ENCODE results near the gene MFAP4.
"Not testable (repeated sequence)": the region's sequence is repeated elsewhere in the genome, so short reads cannot be mapped to it uniquely, and the experiment has no call there.

MFAP4 gene

DNA sequence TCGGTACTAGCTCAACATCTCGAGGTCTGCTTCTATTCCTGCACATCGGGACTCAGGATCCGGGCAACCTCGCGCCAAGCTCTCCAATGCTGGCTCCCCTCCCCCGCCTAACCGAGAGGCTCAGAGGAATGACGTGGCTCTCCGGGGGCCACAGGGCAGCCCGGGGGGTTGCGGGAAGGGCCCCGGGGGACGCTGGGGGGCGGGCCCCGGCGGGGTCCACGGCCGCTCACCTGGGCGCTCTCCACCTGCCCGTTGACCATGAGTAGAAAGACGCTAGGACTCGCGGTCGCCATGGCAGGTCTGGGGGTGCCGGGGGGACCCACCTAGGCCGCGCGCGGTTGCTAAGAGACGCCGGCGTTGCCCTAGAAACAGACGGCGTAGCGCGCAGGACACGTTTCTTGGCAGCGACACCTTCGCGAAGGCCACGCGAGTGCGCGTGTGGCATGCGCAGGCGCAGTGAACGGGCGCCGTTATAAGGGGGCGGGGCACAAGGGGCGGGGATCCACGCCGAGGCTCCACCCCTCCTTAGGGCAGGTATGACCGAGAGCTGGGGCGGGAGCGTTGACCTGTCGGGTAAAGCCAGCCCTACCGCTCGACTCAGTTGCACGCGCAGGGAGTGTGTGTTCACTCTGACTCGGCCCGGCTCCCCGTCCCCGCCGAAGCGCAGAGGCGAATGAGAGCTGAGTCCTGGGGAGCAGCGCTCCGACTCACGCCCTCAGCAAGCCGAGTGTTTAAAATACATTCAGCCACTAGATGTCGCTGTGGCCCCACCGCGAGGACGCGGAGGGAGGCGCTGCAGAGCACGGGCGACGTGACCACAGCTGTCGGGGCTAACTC lies 24.5 kb downstream of the MFAP4 start, which contains the start of gene B9D1:
B9D1 (minus strand) TSS at position 447 of the 837 bp plus-strand sequence; CDS start at position 293, 154 bp downstream.
- H3K27ac ChIP-seq (ENCODE audit: low read length): no peak within 1 kb of the TSS
- H3K36me3 ChIP-seq (ENCODE audit: control insufficient read depth, insufficient read depth, low read length): no peaks in the 10 kb centered on the region
- H3K4me3 ChIP-seq (ENCODE audit: low read length): peak within 1 kb of the TSS; percentile 71; the same call in 1 of the 2 replicates
- DNase-seq (ENCODE audit: low read depth, low spot score): peak; percentile 80
- H3K4me1 ChIP-seq (ENCODE audit: control insufficient read depth, insufficient read depth, low read length): no peaks in the 10 kb centered on the region
- no peaks in the 10 kb centered on the region for H3K27me3 ChIP-seq (ENCODE audit: control insufficient read depth, insufficient read depth, low read length)
- WGBS (ENCODE audit: insufficient coverage, insufficient read length): no CpG with 5 or more reads among the region's 83 CpGs
- no peaks in the 10 kb centered on the region for H3K9me3 ChIP-seq (ENCODE audit: control insufficient read depth, insufficient read depth, low read length)

DNA sequence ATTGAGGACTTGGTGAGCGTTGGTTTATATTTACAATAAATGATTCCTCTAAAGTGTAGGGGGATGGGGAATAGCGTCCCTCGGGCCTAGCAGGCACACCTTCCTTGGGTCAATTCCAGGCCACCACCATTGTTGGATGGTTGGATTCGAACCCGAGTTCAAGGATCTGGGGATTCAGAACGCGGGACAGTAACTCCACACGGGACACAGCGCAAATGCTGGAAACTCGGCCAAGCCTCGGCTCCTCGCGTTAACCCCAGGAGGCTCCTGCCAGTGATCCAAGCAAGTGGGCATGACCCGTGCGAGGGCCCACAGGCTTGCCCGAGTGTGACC lies 25.1 kb downstream of the MFAP4 start:
- no peak for DNase-seq (ENCODE audit: low read depth, low spot score)
- H3K27ac ChIP-seq (ENCODE audit: low read length): no peak overlapping the region
- peak overlapping the region; percentile 71; the same call in 1 of the 2 replicates for H3K4me3 ChIP-seq (ENCODE audit: low read length)
- WGBS (ENCODE audit: insufficient coverage, insufficient read length): no CpG with 5 or more reads among the region's 16 CpGs
- H3K27me3 ChIP-seq (ENCODE audit: control insufficient read depth, insufficient read depth, low read length): no peaks in the 10 kb centered on the region
- no peaks in the 10 kb centered on the region for H3K9me3 ChIP-seq (ENCODE audit: control insufficient read depth, insufficient read depth, low read length)
- H3K4me1 ChIP-seq (ENCODE audit: control insufficient read depth, insufficient read depth, low read length): no peaks in the 10 kb centered on the region
- H3K36me3 ChIP-seq (ENCODE audit: control insufficient read depth, insufficient read depth, low read length): no peaks in the 10 kb centered on the region

DNA sequence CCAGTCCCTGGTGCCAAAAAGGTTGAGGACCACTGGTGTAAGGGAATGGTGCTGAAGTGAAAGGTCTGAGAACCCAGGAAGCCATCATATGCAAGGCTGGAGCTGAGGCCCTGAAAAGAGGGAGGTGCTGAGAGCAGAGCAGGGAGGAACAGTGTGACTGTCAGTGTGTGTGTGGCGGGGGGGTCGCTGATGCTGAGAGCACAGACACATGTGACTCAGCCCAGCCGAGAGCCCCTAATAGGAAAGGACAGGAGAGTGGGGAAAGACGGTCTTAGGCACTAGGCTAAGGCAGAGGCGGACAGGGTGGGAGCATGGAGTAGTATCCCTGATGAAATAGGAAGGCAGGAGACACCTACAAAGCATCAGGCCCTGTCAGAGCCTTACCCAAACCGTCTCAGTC lies 25.7 kb downstream of the MFAP4 start:
- Histone ChIP-seq H3K4me3 (ENCODE audit: low read length) (no peak overlapping the region), H3K4me1 (ENCODE audit: control insufficient read depth, insufficient read depth, low read length) (no peaks in the 10 kb centered on the region), H3K27ac (ENCODE audit: low read length) (no peak overlapping the region), H3K36me3 (ENCODE audit: control insufficient read depth, insufficient read depth, low read length) (no peaks in the 10 kb centered on the region), H3K9me3 (ENCODE audit: control insufficient read depth, insufficient read depth, low read length) (no peaks in the 10 kb centered on the region), H3K27me3 (ENCODE audit: control insufficient read depth, insufficient read depth, low read length) (no peaks in the 10 kb centered on the region)
- DNase-seq (ENCODE audit: low read depth, low spot score): no peak
- no CpG with 5 or more reads among the region's 6 CpGs for WGBS (ENCODE audit: insufficient coverage, insufficient read length)

DNA sequence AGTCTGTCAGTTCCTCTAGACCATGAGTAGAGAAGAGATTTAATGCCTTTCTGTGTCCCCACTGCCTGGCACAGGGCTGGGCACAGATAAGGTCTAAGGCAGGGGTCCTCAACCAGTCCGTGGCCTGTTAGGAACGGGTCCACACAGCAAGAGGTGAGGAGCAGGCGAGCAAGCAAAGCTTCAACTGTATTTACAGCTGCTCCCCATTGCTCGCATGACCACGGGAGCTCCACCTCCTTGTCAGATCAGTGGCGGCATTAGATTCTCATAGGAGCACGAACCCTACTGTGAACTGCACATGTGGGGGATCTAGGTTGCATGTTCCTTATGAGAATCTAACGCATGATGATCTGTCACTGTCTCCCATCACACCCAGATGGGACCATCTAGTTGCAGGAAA lies 26.2 kb downstream of the MFAP4 start:
- H3K27me3 ChIP-seq (ENCODE audit: control insufficient read depth, insufficient read depth, low read length): no peaks in the 10 kb centered on the region
- no peak overlapping the region for H3K27ac ChIP-seq (ENCODE audit: low read length)
- H3K9me3 ChIP-seq (ENCODE audit: control insufficient read depth, insufficient read depth, low read length): no peaks in the 10 kb centered on the region
- H3K4me1 ChIP-seq (ENCODE audit: control insufficient read depth, insufficient read depth, low read length): no peaks in the 10 kb centered on the region
- H3K4me3 ChIP-seq (ENCODE audit: low read length): no peak overlapping the region
- no peaks in the 10 kb centered on the region for H3K36me3 ChIP-seq (ENCODE audit: control insufficient read depth, insufficient read depth, low read length)
- no peak for DNase-seq (ENCODE audit: low read depth, low spot score)
- WGBS (ENCODE audit: insufficient coverage, insufficient read length): no CpG with 5 or more reads among the region's 8 CpGs

DNA sequence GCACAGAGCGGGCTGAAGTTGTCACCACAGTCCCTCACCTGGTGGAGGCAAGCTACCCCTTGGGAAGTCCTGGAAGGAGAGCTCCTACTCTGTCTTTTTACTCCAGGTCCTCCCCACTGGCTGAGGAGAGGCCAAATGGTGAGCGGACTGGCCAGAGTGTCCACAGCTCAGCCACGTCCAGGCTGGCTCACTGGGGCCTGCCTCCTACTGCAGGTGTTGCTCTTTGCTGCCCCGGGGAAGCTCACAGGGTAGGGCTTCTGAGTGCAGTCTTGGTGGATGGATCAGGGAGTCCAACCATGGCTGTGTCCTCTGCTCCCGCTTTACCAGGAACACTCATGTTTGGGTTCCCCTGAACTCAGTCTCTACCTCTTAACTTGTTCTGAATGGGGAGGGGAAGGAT lies 27.1 kb downstream of the MFAP4 start:
- no peaks in the 10 kb centered on the region for H3K4me1 ChIP-seq (ENCODE audit: control insufficient read depth, insufficient read depth, low read length)
- H3K36me3 ChIP-seq (ENCODE audit: control insufficient read depth, insufficient read depth, low read length): no peaks in the 10 kb centered on the region
- H3K9me3 ChIP-seq (ENCODE audit: control insufficient read depth, insufficient read depth, low read length): no peaks in the 10 kb centered on the region
- H3K4me3 ChIP-seq (ENCODE audit: low read length): no peak overlapping the region
- DNase-seq (ENCODE audit: low read depth, low spot score): no peak
- no CpG with 5 or more reads among the region's 5 CpGs for WGBS (ENCODE audit: insufficient coverage, insufficient read length)
- no peak overlapping the region for H3K27ac ChIP-seq (ENCODE audit: low read length)
- no peaks in the 10 kb centered on the region for H3K27me3 ChIP-seq (ENCODE audit: control insufficient read depth, insufficient read depth, low read length)

DNA sequence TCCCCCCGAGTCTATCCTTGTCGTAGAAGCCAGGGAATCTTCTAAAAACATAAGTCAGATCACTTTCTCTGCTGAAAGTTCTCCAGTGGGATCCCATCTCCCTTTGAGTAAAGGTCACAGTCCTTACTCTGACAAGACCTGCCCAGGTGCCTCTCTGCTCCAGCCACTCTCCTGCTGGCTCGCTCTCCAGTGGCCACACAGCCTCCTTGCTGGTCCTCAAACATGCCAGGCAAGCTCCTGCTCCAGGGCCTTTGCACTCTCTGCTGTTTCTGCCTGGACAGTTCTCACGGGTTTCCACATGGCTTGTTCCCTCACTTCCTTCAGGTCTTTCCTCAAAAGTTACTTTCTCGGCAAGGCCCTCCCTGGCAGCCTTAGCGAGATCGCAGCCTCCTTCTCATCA lies 27.8 kb downstream of the MFAP4 start:
- Histone ChIP-seq H3K4me1 (ENCODE audit: control insufficient read depth, insufficient read depth, low read length) (no peaks in the 10 kb centered on the region), H3K4me3 (ENCODE audit: low read length) (no peak overlapping the region), H3K27me3 (ENCODE audit: control insufficient read depth, insufficient read depth, low read length) (no peaks in the 10 kb centered on the region), H3K27ac (ENCODE audit: low read length) (no peak overlapping the region), H3K36me3 (ENCODE audit: control insufficient read depth, insufficient read depth, low read length) (no peaks in the 10 kb centered on the region), H3K9me3 (ENCODE audit: control insufficient read depth, insufficient read depth, low read length) (no peaks in the 10 kb centered on the region)
- DNase-seq (ENCODE audit: low read depth, low spot score): no peak
- WGBS (ENCODE audit: insufficient coverage, insufficient read length): no CpG with 5 or more reads among the region's 7 CpGs

DNA sequence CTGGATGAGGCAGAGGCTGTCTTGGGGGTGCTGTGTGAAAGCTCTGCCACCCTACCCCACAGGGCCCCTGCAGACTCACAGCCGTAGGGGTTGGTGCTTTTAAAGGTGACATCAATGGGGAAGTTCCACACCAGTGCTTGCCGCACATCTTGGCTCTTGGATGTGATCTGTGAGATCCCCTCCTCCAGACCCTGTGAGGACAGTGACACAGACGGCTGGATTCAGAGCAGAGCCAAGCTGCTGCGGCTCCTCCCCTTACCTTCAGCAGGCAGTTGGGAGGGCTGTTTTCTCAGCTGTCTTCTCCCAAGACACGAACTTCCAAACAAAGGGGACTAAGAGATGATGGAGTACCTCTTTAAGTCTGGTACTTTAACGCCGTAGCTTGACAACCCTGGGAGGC lies 29.2 kb downstream of the MFAP4 start:
- Histone ChIP-seq H3K27ac (ENCODE audit: low read length) (no peak overlapping the region), H3K36me3 (ENCODE audit: control insufficient read depth, insufficient read depth, low read length) (no peaks in the 10 kb centered on the region), H3K27me3 (ENCODE audit: control insufficient read depth, insufficient read depth, low read length) (no peaks in the 10 kb centered on the region), H3K4me1 (ENCODE audit: control insufficient read depth, insufficient read depth, low read length) (no peaks in the 10 kb centered on the region), H3K4me3 (ENCODE audit: low read length) (no peak overlapping the region), H3K9me3 (ENCODE audit: control insufficient read depth, insufficient read depth, low read length) (no peaks in the 10 kb centered on the region)
- DNase-seq (ENCODE audit: low read depth, low spot score): no peak
- no CpG with 5 or more reads among the region's 7 CpGs for WGBS (ENCODE audit: insufficient coverage, insufficient read length)

DNA sequence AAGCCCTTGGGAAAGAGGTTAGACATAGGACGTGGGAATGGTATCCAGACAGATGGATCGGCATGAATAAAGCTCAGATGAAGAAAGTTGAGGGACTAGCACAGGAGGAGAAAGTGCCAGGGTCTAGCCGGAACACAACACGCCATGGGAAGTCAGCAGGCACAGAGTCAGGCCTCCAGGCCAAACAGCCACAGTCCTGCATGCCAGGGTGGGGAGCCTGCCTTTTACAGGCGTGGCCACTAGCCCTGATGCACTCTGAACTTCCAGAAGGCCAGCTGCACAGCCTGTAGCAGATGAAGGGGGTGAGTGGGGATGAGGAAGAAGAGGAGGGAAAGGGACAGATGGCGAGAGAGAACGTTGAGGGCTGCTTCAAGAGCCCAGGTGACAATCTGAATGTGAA lies 29.6 kb downstream of the MFAP4 start:
- Histone ChIP-seq H3K9me3 (ENCODE audit: control insufficient read depth, insufficient read depth, low read length) (no peaks in the 10 kb centered on the region), H3K4me3 (ENCODE audit: low read length) (no peak overlapping the region), H3K27ac (ENCODE audit: low read length) (no peak overlapping the region), H3K4me1 (ENCODE audit: control insufficient read depth, insufficient read depth, low read length) (no peaks in the 10 kb centered on the region), H3K36me3 (ENCODE audit: control insufficient read depth, insufficient read depth, low read length) (no peaks in the 10 kb centered on the region), H3K27me3 (ENCODE audit: control insufficient read depth, insufficient read depth, low read length) (no peaks in the 10 kb centered on the region)
- WGBS (ENCODE audit: insufficient coverage, insufficient read length): no CpG with 5 or more reads among the region's 7 CpGs
- no peak for DNase-seq (ENCODE audit: low read depth, low spot score)

DNA sequence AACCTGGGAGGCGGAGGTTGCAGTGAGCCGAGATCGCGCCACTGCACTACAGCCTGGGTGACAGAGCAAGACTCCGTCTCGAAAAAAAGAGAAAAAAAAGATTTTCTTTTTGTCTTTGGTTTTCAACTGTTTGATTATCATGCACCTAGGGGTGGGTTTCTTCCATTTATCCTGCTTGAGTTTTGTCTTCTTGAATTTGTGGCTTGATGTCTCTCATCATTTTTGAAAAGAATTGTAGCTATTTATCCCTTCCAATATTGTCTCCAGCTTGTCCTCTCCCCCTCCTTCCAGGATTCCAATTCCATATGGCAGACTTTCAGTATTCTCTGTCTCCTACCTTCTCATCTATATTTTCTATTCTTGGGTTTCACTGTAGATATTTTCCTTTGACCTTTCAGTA lies 32.2 kb downstream of the MFAP4 start:
- H3K4me1 ChIP-seq (ENCODE audit: control insufficient read depth, insufficient read depth, low read length): no peaks in the 10 kb centered on the region
- H3K27me3 ChIP-seq (ENCODE audit: control insufficient read depth, insufficient read depth, low read length): no peaks in the 10 kb centered on the region
- no peak overlapping the region for H3K27ac ChIP-seq (ENCODE audit: low read length)
- H3K4me3 ChIP-seq (ENCODE audit: low read length): no peak overlapping the region
- no peaks in the 10 kb centered on the region for H3K36me3 ChIP-seq (ENCODE audit: control insufficient read depth, insufficient read depth, low read length)
- no peaks in the 10 kb centered on the region for H3K9me3 ChIP-seq (ENCODE audit: control insufficient read depth, insufficient read depth, low read length)
- no peak for DNase-seq (ENCODE audit: low read depth, low spot score)
- WGBS (ENCODE audit: insufficient coverage, insufficient read length): no CpG with 5 or more reads among the region's 6 CpGs

DNA sequence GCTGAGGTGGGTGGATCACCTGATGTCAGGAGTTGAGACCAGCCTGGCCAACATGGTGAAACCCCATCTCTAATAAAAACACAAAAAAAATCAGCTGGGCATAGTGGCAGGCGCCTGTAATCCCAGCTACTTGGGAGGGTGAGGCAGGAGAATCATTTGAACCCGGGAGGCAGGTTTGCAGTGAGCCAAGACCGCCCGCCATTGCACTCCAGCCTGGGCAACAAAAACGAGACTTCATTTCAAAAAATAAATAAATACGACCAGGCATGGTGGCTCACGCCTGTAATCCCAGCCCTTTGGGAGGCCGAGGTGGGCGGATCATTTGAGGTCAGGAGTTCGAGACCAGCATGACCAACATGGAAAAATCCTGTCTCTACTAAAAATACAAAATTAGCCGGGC lies 33.6 kb downstream of the MFAP4 start:
- no CpG with 5 or more reads among the region's 11 CpGs for WGBS (ENCODE audit: insufficient coverage, insufficient read length)
- not testable (repeated sequence) for DNase-seq (ENCODE audit: low read depth, low spot score); H3K27me3 ChIP-seq (ENCODE audit: control insufficient read depth, insufficient read depth, low read length); H3K4me1 ChIP-seq (ENCODE audit: control insufficient read depth, insufficient read depth, low read length); H3K36me3 ChIP-seq (ENCODE audit: control insufficient read depth, insufficient read depth, low read length); H3K9me3 ChIP-seq (ENCODE audit: control insufficient read depth, insufficient read depth, low read length); H3K27ac ChIP-seq (ENCODE audit: low read length); H3K4me3 ChIP-seq (ENCODE audit: low read length)

DNA sequence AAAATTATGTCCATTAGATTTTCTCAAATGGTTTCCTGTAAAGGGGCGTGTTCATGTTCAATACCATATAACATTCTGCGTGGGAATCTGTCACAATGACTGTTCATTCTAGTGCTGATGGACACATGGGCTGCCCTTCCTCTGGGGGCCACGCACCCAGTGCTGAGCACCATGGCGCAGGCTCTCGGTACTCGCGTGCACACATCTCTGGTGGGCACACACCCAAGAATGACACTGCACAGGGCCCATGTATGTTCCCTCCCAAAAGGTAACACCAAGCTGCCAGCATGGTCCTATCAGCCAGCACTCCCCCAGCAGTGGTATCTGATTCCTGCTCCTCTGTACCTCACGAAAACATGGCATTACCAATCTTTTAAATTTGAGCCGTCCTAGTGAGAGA lies 38.2 kb downstream of the MFAP4 start:
- no peak overlapping the region for H3K27ac ChIP-seq (ENCODE audit: low read length)
- no CpG with 5 or more reads among the region's 9 CpGs for WGBS (ENCODE audit: insufficient coverage, insufficient read length)

More for the DNA sequence above, 38.2 kb downstream of the MFAP4 start:
- Histone ChIP-seq H3K4me3 (ENCODE audit: low read length) (no peak overlapping the region), H3K4me1 (ENCODE audit: control insufficient read depth, insufficient read depth, low read length) (no peaks in the 10 kb centered on the region), H3K36me3 (ENCODE audit: control insufficient read depth, insufficient read depth, low read length) (no peaks in the 10 kb centered on the region; the same call in 1 of the 2 replicates), H3K9me3 (ENCODE audit: control insufficient read depth, insufficient read depth, low read length) (no peaks in the 10 kb centered on the region), H3K27me3 (ENCODE audit: control insufficient read depth, insufficient read depth, low read length) (no peaks in the 10 kb centered on the region)
- DNase-seq (ENCODE audit: low read depth, low spot score): no peak

Measured in iPS DF 6.9 (cell line).